Neural progenitor cell (in vitro differentiated cells): ENCODE data around the gene PAM. TPM values are rescaled to one million over a fixed set of nuclear protein-coding genes. Genes with fewer than 3 reads are reported as not detected.

Experiments used
- DNase-seq: peaks from one replicate; pipeline ENCODE4 v3.0.0-alpha.2; 2016; ENCODE audit warnings: low spot score
- H2AFZ ChIP-seq: fragments of 200-600 bp; sonication (generic); replicated peaks from 2 replicates; pipeline ENCODE4 v1.6.1; 2016; ENCODE audit warnings: antibody characterized with exemption
- H3F3A ChIP-seq: fragments of 200-600 bp; sonication (generic); 2 replicates; pipeline ENCODE4 v1.6.1; 2016; ENCODE audit warnings: antibody characterized with exemption, low read depth
- H3K27ac ChIP-seq: fragments of 200-600 bp; sonication (generic); 2 replicates; pipeline ENCODE4 v1.5.1; 2016; ENCODE audit warnings: mild to moderate bottlenecking
- H3K27me3 ChIP-seq: fragments of 200-600 bp; sonication (generic); 2 replicates; pipeline ENCODE4 v1.6.1; 2016; ENCODE audit warnings: mild to moderate bottlenecking, moderate library complexity
- H3K36me3 ChIP-seq: fragments of 200-600 bp; sonication (generic); 2 replicates; pipeline ENCODE4 v1.5.1; 2016
- H3K4me1 ChIP-seq: fragments of 200-600 bp; sonication (generic); 2 replicates; pipeline ENCODE4 v1.6.1; 2016; ENCODE audit warnings: mixed run types
- H3K4me2 ChIP-seq: fragments of 200-600 bp; sonication (generic); 2 replicates; pipeline ENCODE4 v1.6.1; 2016
- H3K4me3 ChIP-seq: fragments of 200-600 bp; sonication (generic); 2 replicates; pipeline ENCODE4 v1.5.1; 2016
- H3K79me2 ChIP-seq: fragments of 200-600 bp; sonication (generic); 2 replicates; pipeline ENCODE4 v1.6.1; 2016; ENCODE audit warnings: low read depth
- H3K9ac ChIP-seq: fragments of 200-600 bp; sonication (generic); 2 replicates; pipeline ENCODE4 v1.6.1; 2016
- H3K9me3 ChIP-seq: fragments of 200-600 bp; sonication (generic); 2 replicates; pipeline ENCODE4 v1.5.1; 2016; ENCODE audit warnings: low read depth
- H4K20me1 ChIP-seq: fragments of 200-600 bp; sonication (generic); 2 replicates; pipeline ENCODE4 v1.6.1; 2016; ENCODE audit warnings: low read depth
- H3K27ac Mint-ChIP-seq: 3 replicates; pipeline ENCODE4 v1.8.0; 2021; ENCODE audit warnings: mixed read lengths
- H3K27me3 Mint-ChIP-seq: 2 replicates; pipeline ENCODE4 v1.8.0; 2022; ENCODE audit warnings: low read depth, mild to moderate bottlenecking, inconsistent platforms, moderate library complexity, mixed read lengths; ENCODE audit not compliant: insufficient read depth
- H3K36me3 Mint-ChIP-seq: 3 replicates; pipeline ENCODE4 v1.8.0; 2021; ENCODE audit warnings: mixed read lengths
- H3K4me1 Mint-ChIP-seq: 3 replicates; pipeline ENCODE4 v1.8.0; 2021; ENCODE audit warnings: mixed read lengths
- H3K4me3 Mint-ChIP-seq: 3 replicates; pipeline ENCODE4 v1.8.0; 2021; ENCODE audit warnings: mild to moderate bottlenecking, moderate library complexity, mixed read lengths
- H3K9me3 Mint-ChIP-seq: 3 replicates; pipeline ENCODE4 v1.8.0; 2020; ENCODE audit warnings: mixed read lengths
- EZH2 ChIP-seq: fragments of 200-600 bp; sonication (generic); IDR thresholded peaks from 2 replicates; pipeline ENCODE4 v1.6.1; 2017; ENCODE audit warnings: antibody characterized with exemption, mild to moderate bottlenecking, moderate library complexity
- EZH2phosphoT487 ChIP-seq: fragments of 200-600 bp; sonication (generic); IDR thresholded peaks from 2 replicates; pipeline ENCODE4 v1.6.1; 2017; ENCODE audit warnings: antibody characterized with exemption
- total RNA-seq: library from RNA; depleted of rRNA; stranded (reverse); fragments of >200 nt; gene quantifications from 2 replicates; pipeline ENCODE4 v1.2.3, GENCODE V29; 2015; ENCODE audit warnings: low replicate concordance
- TF ChIP-seq, protein P1 (sequence below): fragments of 200-600 bp; sonication (generic); IDR thresholded peaks from 2 replicates; pipeline ENCODE4 v1.5.1; 2017; ENCODE audit warnings: antibody characterized with exemption, mild to moderate bottlenecking

Gene PAM
- total RNA-seq, 1 donor from 2014 or later, result 246 TPM

DNA sequence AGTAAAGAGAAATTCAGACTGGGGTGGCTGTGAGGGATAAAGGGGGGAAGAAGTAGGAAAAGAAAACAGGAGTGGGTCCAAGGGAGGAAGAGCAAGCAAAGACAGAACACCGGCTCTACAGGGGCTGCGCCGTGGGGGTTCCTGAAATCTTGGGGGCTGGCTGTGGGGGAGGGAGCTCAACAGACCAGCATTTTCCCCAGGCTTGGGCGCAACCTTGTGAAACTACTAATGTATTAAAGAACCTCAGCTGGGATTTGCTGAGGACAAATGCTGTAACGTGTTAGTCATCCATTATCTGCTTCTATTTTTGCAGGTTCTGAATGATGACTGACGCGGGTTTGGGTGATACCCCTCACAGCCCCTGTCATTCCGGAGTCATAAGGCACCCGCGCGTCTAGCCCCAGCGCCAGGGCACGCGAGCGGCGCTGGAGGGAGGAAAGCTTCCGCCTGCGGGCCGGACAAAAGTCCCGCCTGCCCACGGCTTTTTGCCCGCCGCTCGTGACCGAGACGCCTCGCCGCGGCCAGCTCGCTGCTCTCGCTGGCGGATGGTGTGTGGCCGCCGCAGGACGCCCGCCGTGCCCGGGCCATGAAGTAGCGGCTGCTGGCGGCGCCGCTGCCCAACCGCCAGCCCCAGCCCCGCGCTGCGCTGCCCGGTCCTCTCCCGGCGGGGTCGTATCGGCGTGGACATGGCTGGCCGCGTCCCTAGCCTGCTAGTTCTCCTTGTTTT, 110.6 kb downstream of the PAM start:
- peaks cover 53% of the 10 kb centered on the region for H3F3A ChIP-seq

DNA sequence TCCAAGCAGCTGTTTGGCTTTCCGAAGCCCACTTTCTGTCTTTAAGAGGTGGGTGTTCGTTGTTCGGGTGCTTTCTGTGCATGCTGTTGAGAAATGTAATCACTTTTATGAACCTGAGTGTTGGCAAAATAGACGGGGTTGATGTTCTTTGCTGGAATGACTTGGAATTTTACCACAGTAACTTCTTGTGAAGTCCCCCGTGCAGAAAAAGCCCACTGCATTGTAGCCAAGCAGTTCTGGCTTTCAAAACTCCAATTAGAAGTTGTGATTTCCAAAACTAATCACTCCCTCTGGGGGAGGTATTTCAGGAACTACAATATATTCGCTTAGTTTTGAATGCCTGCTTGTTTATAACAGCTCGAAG, 111.1 kb downstream of the PAM start:
- no peaks in the 10 kb centered on the region for H4K20me1 ChIP-seq
- peak overlapping the region; percentile 85 for H3K4me3 Mint-ChIP-seq
- H3K9me3 ChIP-seq, result no peaks in the 10 kb centered on the region
- no peaks in the 10 kb centered on the region for H3K27me3 Mint-ChIP-seq
- no peaks in the 10 kb centered on the region for H3K27me3 ChIP-seq
- H3F3A ChIP-seq, result peaks cover 50% of the 10 kb centered on the region
- H3K36me3 ChIP-seq, result no peaks in the 10 kb centered on the region
- peaks cover 39% of the 10 kb centered on the region for H3K4me1 ChIP-seq
- H3K4me2 ChIP-seq, result peak overlapping the region; percentile 89
- H2AFZ ChIP-seq, result peak overlapping the region; percentile 92
- peak overlapping the region; percentile 62 for H3K9ac ChIP-seq
- H3K4me1 Mint-ChIP-seq, result peaks cover 32% of the 10 kb centered on the region
- peaks cover 51% of the 10 kb centered on the region for H3K79me2 ChIP-seq
- no peak for DNase-seq
- H3K27ac Mint-ChIP-seq, result peak overlapping the region; percentile 94
- peaks cover 16% of the 10 kb centered on the region for H3K36me3 Mint-ChIP-seq
- H3K9me3 Mint-ChIP-seq, result no peaks in the 10 kb centered on the region
- H3K4me3 ChIP-seq, result peak overlapping the region; percentile 75
- TF ChIP-seq EZH2, result no peak
- TF ChIP-seq, protein P1, sequence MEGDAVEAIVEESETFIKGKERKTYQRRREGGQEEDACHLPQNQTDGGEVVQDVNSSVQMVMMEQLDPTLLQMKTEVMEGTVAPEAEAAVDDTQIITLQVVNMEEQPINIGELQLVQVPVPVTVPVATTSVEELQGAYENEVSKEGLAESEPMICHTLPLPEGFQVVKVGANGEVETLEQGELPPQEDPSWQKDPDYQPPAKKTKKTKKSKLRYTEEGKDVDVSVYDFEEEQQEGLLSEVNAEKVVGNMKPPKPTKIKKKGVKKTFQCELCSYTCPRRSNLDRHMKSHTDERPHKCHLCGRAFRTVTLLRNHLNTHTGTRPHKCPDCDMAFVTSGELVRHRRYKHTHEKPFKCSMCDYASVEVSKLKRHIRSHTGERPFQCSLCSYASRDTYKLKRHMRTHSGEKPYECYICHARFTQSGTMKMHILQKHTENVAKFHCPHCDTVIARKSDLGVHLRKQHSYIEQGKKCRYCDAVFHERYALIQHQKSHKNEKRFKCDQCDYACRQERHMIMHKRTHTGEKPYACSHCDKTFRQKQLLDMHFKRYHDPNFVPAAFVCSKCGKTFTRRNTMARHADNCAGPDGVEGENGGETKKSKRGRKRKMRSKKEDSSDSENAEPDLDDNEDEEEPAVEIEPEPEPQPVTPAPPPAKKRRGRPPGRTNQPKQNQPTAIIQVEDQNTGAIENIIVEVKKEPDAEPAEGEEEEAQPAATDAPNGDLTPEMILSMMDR, result no peak
- TF ChIP-seq EZH2phosphoT487, result no peak
- peak overlapping the region; percentile 95 for H3K27ac ChIP-seq

More for the DNA sequence above, 110.6 kb downstream of the PAM start:
- Histone ChIP-seq H3K4me3 (peak overlapping the region; percentile 75), H3K9me3 (no peaks in the 10 kb centered on the region), H3K4me1 (peaks cover 39% of the 10 kb centered on the region), H2AFZ (peak overlapping the region; percentile 92), H3K79me2 (peaks cover 45% of the 10 kb centered on the region), H3K9ac (peak overlapping the region; percentile 62), H3K4me2 (peak overlapping the region; percentile 89), H3K27ac (peak overlapping the region; percentile 95), H4K20me1 (no peaks in the 10 kb centered on the region), H3K36me3 (no peaks in the 10 kb centered on the region), H3K27me3 (no peaks in the 10 kb centered on the region)
- Mint-ChIP-seq H3K4me3 (peak overlapping the region; percentile 85), H3K36me3 (peaks cover 16% of the 10 kb centered on the region), H3K27me3 (no peaks in the 10 kb centered on the region), H3K27ac (peak overlapping the region; percentile 94), H3K9me3 (no peaks in the 10 kb centered on the region), H3K4me1 (peaks cover 32% of the 10 kb centered on the region)
- DNase-seq, result peak; percentile 92
- TF ChIP-seq EZH2 (no peak), EZH2phosphoT487 (no peak)
- TF ChIP-seq, protein P1, result no peak

DNA sequence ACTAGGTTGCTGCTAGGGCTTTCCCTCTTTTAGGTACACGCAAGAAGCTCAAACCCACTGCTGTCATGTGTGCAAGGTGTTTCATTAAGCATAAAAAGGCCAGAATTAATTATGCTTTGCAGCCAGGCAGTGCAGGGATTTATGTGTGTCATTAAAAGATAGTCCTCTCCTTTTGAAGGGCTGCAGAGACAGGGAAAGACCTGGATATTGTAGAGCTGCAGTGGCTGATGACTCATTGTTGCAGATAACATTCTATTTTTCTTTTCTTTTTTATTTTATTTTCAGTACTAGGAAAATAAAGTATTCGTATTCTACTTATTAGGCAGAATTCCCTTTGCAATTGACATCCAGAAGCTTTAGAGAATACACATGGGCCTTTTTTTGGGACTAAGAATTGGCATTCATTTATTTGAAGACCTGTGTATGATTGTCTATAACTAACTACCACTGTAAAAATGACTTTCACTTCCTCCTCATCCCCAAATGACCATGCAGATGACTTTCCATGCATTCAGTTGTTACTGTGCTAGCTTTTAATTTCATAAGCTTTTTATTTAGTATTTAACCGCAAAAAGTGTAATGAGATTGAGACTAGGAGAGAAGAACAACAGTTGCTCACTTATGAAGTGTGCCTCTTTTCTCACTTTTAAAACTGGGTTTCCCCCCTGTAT, 113.0 kb downstream of the PAM start:
- Histone ChIP-seq H3K4me3 (peak overlapping the region; percentile 75), H3K27me3 (no peaks in the 10 kb centered on the region), H3K4me2 (peak overlapping the region; percentile 89), H3K9ac (no peak overlapping the region), H2AFZ (no peak overlapping the region), H3K36me3 (no peaks in the 10 kb centered on the region), H3F3A (peaks cover 40% of the 10 kb centered on the region), H3K4me1 (peaks cover 39% of the 10 kb centered on the region), H3K79me2 (peaks cover 60% of the 10 kb centered on the region), H3K9me3 (no peaks in the 10 kb centered on the region), H4K20me1 (no peaks in the 10 kb centered on the region), H3K27ac (no peak overlapping the region)
- peak overlapping the region; percentile 82 for H3K4me3 Mint-ChIP-seq
- H3K4me1 Mint-ChIP-seq, result peaks cover 33% of the 10 kb centered on the region
- peaks cover 25% of the 10 kb centered on the region for H3K36me3 Mint-ChIP-seq
- no peak overlapping the region for H3K27ac Mint-ChIP-seq
- no peaks in the 10 kb centered on the region for H3K9me3 Mint-ChIP-seq
- no peak for DNase-seq
- H3K27me3 Mint-ChIP-seq, result no peaks in the 10 kb centered on the region
- TF ChIP-seq, protein P1, result no peak
- no peak for TF ChIP-seq EZH2
- TF ChIP-seq EZH2phosphoT487, result no peak
